ENCODE data around the gene XPO4. TPM values are rescaled to one million over a fixed set of nuclear protein-coding genes. Genes with fewer than 3 reads are reported as not detected.

XPO4 gene
- total RNA-seq, 1 experiment from 2014 or later: 34.9 TPM

DNA sequence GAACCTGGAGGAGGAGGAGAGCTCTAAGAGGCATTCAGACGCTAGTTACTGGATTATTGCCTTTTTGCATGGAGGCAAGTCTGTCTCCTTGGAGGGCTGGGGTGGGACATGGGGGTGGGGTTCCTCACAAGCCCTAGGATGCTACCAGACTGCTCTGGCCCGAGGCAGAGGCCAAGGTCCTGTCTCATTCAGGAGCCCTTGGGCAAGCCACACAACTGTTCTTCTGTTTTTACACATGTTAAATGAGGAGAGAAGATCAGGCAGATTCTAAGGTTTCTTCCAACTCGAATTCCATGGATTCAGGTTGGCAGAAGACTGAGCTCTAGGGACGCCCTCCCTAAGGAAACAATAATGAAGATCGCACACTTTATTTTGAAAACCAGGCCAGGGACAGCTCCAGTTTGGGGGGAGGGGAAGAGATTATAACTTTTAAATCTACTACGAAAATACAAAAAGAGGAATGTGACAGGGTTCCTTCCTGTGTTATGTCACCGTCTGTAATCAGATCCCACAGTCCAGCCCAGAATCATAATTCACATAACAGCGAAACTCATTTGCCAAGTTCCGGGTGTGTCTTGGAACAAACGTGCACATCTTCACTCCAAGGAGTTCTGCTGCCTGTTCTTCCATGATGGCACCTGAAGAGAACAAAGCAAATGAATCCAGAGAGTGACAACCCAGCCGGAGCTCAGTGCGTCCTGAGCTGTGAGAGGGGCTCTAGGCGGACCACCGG is 173.8 kb downstream of the XPO4 start (continued):
- TF ChIP-seq E2F4 (CRISPR knock-in tag; IDR thresholded peaks at IDR 0.05; ENCODE audit: borderline replicate concordance, low read depth): no peak

DNA sequence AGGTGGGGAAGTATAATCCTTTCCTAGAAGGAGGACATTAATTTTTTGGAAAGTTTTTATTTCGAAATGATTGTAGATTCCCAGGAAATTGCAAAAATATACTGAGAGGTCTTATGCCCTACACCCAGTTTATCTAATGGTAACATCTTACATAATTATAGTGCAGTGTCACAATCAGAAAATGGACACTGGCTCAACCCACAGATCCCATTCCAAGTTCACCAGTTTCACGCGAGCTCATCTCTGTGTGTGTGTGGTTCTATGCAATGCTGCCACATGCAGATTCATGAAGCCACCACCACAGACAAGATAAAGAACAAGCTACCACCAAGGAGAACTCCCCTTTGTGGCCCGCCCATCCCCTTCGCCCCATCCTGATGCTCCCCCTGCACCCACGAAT is 174.7 kb downstream of the XPO4 start:
- H3K27me3 Mint-ChIP-seq (ENCODE audit: low read depth): peaks cover 8% of the 10 kb centered on the region
- no peak for ATAC-seq
- CTCF ChIA-PET: no interaction called here
- no peak overlapping the region for H3K4me3 Mint-ChIP-seq
- 0 out of 2 replicates have a peak, but pooled peaks cover 1% of the 10 kb centered on the region for H3K4me1 Mint-ChIP-seq
- POLR2A ChIA-PET: no interaction called here
- H3K36me3 Mint-ChIP-seq: no peaks in the 10 kb centered on the region
- TF ChIP-seq ZNF425 (CRISPR knock-in tag; conservative IDR thresholded peaks at IDR 0.05) (no peak), AR (CRISPR knock-in tag; IDR thresholded peaks at IDR 0.05) (no peak), SP1 (CRISPR knock-in tag; conservative IDR thresholded peaks at IDR 0.05) (no peak), ZNF671 (CRISPR knock-in tag; IDR thresholded peaks at IDR 0.05) (no peak), CBFB (CRISPR knock-in tag; IDR thresholded peaks at IDR 0.05; ENCODE audit: low read depth) (no peak), JUN (CRISPR knock-in tag; IDR thresholded peaks at IDR 0.05) (no peak), OVOL2 (CRISPR knock-in tag; IDR thresholded peaks at IDR 0.05; ENCODE audit: borderline replicate concordance) (no peak), MAX (CRISPR knock-in tag; IDR thresholded peaks at IDR 0.05) (no peak), ZNF416 (CRISPR knock-in tag; IDR thresholded peaks at IDR 0.05) (no peak), RORB (CRISPR knock-in tag; IDR thresholded peaks at IDR 0.05) (no peak), ZNF423 (CRISPR knock-in tag; IDR thresholded peaks at IDR 0.05) (no peak), ZNF532 (CRISPR knock-in tag; IDR thresholded peaks at IDR 0.05; ENCODE audit: borderline replicate concordance) (no peak)
- TF ChIP-seq, protein P1, sequence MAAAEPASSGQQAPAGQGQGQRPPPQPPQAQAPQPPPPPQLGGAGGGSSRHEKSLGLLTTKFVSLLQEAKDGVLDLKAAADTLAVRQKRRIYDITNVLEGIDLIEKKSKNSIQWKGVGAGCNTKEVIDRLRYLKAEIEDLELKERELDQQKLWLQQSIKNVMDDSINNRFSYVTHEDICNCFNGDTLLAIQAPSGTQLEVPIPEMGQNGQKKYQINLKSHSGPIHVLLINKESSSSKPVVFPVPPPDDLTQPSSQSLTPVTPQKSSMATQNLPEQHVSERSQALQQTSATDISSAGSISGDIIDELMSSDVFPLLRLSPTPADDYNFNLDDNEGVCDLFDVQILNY (CRISPR knock-in tag; IDR thresholded peaks at IDR 0.05): no peak
- no peak for DNase-seq (ENCODE audit: low spot score)
- no peak overlapping the region for H3K27ac Mint-ChIP-seq
- peaks cover 5% of the 10 kb centered on the region; the same call in 1 of the 2 replicates for H3K9me3 Mint-ChIP-seq

Other genes with a start within 250 kb of the XPO4 start
- gene IL17D, start 199.0 kb downstream of the XPO4 start, total RNA-seq (2021): 0.59 to 0.64 TPM (median 0.60 TPM) in 3 replicates
- gene EEF1AKMT1, start 128.8 kb downstream of the XPO4 start, total RNA-seq (2021): 2.6 to 4.6 TPM (median 2.9 TPM) in 3 replicates
- gene LATS2, start 158.8 kb upstream of the XPO4 start, total RNA-seq (2021): 27.5 to 31.2 TPM (median 28.9 TPM) in 3 replicates
- 326 to 345 TPM (median 332 TPM) in 3 replicates for gene SAP18, start 237.4 kb upstream of the XPO4 start, total RNA-seq (2021)

Measured in WTC11 (cell line).